Fibroblast of mammary gland (primary cell): ENCODE measurements around the gene PVALEF.

ENCODE experiments used
- DNase-seq: peaks from one replicate; pipeline ENCODE4 v3.0.0-alpha.2; 2010; ENCODE audit warnings: low read depth
- H3K4me3 ChIP-seq: 2 replicates; pipeline ENCODE4 v1.5.1; 2011; ENCODE audit warnings: low read depth, mild to moderate bottlenecking, low read length, moderate library complexity; ENCODE audit not compliant: control insufficient read depth
- CTCF ChIP-seq: conservative IDR thresholded peaks from 2 replicates; pipeline ENCODE4 v1.5.1; 2011; ENCODE audit warnings: low read depth, low read length, inconsistent platforms; ENCODE audit not compliant: control insufficient read depth, insufficient read depth

Gene PVALEF

GRCh38 chr17:81163051-81163695 lies 2.1 kb upstream of the PVALEF start:
- H3K4me3 ChIP-seq: no peak overlapping the region
- DNase-seq: no peak
- TF ChIP-seq CTCF: no peak

- no peak for DNase-seq
- TF ChIP-seq CTCF: no peak
- no peak overlapping the region for H3K4me3 ChIP-seq
These were observed 1.5 kb upstream of the PVALEF start for GRCh38 chr17:81163703-81164370.

GRCh38 chr17:81164371-81165245 lies 699 bp upstream of the PVALEF start:
- H3K4me3 ChIP-seq: no peak overlapping the region
- TF ChIP-seq CTCF: no peak
- DNase-seq: no peak

GRCh38 chr17:81166033-81166492 lies 756 bp downstream of the PVALEF start, which contains the start of gene AATK:
Gene AATK, minus strand, starts transcription at chr17:81166221. Its CDS starts 229 bp downstream, at chr17:81165992.
- no peak for TF ChIP-seq CTCF
- DNase-seq: no peak
- H3K4me3 ChIP-seq: no peak within 1 kb of the TSS

- DNase-seq: no peak
- no peak overlapping the region for H3K4me3 ChIP-seq
- TF ChIP-seq CTCF: no peak
These were observed 1.9 kb downstream of the PVALEF start for GRCh38 chr17:81167194-81167524.

- no peak for TF ChIP-seq CTCF
- no peak overlapping the region for H3K4me3 ChIP-seq
- DNase-seq: no peak
These were observed 2.3 kb downstream of the PVALEF start for GRCh38 chr17:81167638-81168037.
